ENCODE measurements around the gene CYP2E1.

DNA sequence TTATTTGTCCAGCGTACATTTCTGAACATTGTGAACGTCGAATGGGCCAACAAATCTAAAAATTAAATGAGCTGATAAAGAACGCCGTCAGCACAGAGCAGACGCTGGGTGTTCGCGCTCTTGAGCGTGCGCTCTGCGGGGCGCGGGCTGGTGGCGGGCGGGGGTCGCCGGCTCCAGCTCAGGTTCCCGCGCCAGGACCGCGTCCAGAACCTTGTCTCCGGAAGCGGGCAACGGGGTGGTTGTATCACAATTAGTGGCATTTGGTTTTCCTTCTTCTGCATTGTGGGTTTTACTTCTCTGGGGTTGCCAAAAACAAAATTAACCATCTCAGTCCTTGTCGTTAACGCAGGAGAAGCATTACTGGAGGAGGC, 2.4 kb downstream of the CYP2E1 start:
- TF ChIP-seq POLR2A (IDR thresholded peaks at IDR 0.05), result no peak
- TF ChIP-seq, protein P1, sequence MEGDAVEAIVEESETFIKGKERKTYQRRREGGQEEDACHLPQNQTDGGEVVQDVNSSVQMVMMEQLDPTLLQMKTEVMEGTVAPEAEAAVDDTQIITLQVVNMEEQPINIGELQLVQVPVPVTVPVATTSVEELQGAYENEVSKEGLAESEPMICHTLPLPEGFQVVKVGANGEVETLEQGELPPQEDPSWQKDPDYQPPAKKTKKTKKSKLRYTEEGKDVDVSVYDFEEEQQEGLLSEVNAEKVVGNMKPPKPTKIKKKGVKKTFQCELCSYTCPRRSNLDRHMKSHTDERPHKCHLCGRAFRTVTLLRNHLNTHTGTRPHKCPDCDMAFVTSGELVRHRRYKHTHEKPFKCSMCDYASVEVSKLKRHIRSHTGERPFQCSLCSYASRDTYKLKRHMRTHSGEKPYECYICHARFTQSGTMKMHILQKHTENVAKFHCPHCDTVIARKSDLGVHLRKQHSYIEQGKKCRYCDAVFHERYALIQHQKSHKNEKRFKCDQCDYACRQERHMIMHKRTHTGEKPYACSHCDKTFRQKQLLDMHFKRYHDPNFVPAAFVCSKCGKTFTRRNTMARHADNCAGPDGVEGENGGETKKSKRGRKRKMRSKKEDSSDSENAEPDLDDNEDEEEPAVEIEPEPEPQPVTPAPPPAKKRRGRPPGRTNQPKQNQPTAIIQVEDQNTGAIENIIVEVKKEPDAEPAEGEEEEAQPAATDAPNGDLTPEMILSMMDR (IDR thresholded peaks at IDR 0.05), result no peak
- TF ChIP-seq EP300 (IDR thresholded peaks at IDR 0.05), result no peak
